ENCODE measurements around the gene BCL2L11.
"Not testable (repeated sequence)": the region's sequence is repeated elsewhere in the genome, so short reads cannot be mapped to it uniquely, and the experiment has no call there.

BCL2L11 gene, protein sequence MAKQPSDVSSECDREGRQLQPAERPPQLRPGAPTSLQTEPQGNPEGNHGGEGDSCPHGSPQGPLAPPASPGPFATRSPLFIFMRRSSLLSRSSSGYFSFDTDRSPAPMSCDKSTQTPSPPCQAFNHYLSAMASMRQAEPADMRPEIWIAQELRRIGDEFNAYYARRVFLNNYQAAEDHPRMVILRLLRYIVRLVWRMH

DNA sequence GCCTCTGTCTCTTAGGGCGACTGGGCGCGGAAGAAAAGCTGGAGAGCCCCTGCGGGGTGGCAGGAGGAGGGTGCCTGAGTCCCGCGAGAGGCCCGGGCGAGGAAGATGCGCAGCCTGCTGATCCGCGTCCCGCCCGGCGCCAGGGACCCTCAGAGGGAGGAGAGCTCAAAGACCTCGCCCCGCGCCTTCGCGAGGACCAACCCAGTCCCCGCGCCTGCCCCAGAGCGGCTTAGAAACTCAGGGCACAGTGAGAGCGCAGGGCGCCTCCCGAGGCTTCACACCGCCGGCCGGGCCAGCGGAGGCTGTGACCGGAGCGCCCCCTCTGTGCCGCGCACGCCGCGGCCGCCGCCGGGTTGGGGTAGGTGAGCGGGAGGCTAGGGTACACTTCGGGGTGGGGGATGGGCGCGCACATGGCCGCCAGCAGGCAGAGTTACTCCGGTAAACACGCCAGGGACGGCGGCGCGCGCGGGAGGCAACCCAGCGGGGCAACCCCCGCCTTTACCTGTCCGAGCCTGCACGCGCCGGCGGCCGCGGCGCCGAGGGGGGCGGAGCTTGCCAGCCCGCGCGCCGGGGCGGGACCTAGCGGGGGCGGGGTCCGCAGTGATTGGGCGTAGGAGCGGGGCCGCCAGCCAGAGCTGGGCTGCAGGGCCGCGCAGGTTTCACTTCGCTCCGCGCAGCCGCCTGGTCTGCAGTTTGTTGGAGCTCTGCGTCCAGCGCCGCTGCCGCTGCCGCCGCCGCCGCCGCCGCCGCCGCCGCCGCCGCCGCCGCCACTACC lies at the start of gene BCL2L11:
BCL2L11 (plus strand) TSS at position 662 of the 775 bp plus-strand sequence. CDS start 2,832 bp downstream, outside the sequence.
- peak within 1 kb of the TSS; percentile 39 to 89 (median 76) for H3K27ac ChIP-seq
- H3K4me3 ChIP-seq = peak within 1 kb of the TSS; percentile 67 to 90 (median 83)

DNA sequence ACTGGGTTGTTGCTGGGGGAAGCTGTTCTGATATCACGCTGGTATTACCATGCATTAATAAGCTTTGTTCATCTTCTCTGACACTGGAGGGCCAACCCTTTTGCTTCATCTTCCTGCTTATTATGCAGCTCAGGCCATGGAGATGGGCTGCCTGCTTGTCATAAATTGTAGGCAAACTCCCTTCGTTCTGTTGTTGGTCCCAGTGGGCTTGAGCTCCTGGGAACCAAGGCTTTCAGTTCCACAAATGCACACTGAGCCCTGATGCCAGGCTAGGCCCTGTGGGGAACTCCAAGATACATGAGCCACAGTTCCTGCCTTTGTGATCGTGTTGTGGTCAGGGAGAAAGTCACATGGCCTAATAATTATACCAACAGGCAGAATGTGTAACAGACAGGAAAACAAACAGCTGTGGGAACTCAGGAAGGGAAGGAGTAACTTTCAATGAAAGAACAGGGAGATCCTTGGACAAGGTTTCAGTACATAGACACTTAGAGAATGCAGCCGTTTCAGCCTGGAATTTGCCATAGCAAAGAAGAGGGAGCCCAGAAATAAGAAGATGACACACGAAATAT lies 49.0 kb upstream of the BCL2L11 start:
- H3K4me3 ChIP-seq = no peak overlapping the region
- peak overlapping the region in 7 of 21 experiments; percentile 12 to 52 (median 39) for H3K27ac ChIP-seq

DNA sequence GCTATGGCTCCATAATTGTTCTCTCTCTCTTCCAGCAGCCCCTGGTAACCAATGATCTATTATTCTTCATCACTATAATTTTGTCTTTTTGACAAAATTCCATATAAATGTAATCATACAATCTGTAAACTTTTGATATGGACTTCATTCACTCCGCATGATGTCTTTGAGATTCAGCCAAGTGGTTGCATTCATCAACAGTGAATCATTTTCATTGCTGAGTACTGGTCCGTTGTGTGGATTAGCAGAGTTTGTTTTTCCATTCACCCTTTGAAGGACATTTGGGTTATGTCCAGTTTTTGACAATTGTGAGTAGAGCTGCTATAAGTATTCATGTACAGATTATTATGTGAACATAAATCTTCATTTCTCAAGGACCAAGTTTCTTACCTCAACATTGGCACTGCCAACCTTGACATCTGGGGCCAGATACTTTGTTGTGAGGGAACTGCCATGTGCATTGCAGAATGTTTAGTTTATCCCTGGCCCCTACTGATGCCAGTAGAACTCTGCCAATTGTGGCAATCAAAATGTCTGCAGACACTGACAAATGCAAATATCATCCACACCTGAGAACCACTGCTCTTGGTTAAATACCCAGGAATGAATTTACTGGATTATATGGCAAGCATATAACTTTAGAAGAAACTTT lies 48.4 kb upstream of the BCL2L11 start:
- Histone ChIP-seq H3K4me3 (no peak overlapping the region), H3K27ac (peak overlapping the region in 1 of 21 experiments; percentile 39)

DNA sequence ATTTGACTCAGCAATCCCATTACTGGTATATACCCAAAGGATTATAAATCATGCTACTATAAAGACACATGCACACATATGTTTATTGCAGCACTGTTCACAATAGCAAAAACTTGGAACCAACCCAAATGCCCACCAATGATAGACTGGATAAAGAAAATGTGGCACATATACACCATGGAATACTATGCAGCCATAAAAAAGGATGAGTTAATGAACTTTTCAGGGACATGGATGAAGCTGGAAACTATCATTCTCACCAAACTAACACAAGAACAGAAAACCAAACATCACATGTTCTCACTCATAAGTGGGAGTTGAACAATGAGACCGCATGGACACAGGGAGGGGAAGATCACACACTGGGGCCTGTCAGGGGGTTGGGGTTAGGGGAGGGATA lies 38.1 kb upstream of the BCL2L11 start:
- H3K4me3 ChIP-seq, H3K27ac ChIP-seq: not testable (repeated sequence)

DNA sequence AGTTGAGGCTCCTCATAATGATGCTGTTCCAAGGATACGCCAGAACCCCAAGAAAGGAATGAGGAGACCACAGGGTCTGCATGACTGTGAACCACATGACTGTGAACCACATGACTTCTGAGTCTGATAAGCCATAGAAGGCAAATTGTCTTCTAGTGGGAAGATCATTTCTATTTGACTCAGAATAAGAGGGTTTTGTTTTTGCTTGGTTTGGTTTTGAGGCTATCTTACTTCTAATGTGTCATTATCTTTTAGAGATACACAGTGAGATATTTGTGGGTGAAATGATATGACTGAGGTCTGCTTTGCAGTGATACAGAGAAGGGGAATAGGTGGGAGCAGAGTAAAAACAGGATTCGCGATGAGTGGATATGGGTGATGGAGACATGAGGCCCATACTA lies 28.9 kb upstream of the BCL2L11 start:
- Histone ChIP-seq H3K4me3 (no peak overlapping the region), H3K27ac (no peak overlapping the region)

DNA sequence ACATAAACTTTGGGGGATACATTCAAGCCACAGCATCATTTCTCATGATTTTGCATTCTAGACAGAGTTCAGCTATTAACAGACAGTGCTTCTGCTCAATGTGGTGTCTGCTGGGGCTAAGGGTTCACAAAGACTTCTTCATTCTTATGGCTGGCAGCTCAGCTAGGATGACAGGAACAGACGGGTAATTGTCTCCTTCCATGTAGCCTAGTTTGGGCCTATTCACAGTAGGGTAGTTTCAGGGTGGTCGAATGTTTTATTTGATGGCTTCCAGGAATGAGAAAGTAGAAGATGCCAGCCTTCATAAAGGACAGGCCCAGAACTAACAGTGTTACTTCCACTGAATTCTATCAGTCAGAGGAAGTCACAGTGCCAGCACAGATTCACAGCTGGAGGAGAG lies 26.0 kb upstream of the BCL2L11 start:
- H3K27ac ChIP-seq = no peak overlapping the region
- no peak overlapping the region for H3K4me3 ChIP-seq

DNA sequence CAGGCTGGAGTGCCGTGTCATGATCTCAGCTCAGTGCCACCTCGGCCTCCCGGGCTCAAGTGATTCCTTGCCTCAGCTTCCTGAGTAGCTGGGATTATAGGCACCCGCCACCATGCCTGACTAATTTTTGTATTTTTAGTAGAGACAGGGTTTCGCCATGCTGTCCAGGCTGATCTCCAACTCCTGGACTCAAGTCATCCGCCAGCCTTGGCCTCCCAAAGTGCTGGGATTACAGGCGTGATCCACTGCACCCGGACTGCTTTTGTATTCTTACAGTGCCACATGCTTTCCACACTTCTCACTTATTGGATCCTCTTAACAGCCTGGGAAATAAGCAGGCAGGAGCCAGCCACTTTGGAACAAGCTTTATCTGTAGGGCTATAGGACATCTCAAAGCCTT lies 25.3 kb upstream of the BCL2L11 start:
- no peak overlapping the region for H3K27ac ChIP-seq
- no peak overlapping the region for H3K4me3 ChIP-seq

DNA sequence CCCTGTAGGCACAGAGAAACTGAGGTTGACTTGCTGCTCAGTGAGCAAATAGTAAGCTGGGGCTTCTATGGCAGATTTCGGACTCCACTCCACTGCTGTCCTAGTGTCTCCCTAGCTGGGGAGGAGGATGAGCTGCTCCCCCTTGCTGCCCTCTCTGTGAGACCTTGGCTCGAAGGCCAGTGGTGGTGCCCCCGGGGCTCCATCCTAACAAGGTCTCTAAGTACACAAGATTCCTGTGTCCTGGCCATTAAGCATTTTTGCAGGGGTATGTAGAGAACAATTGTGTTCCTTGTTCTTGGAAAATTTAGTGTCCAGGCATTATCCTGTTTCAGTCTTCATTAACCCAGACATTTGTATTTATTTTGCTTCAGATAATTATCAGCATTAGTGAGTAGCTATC lies 21.3 kb upstream of the BCL2L11 start:
- H3K4me3 ChIP-seq = no peak overlapping the region
- H3K27ac ChIP-seq = no peak overlapping the region

DNA sequence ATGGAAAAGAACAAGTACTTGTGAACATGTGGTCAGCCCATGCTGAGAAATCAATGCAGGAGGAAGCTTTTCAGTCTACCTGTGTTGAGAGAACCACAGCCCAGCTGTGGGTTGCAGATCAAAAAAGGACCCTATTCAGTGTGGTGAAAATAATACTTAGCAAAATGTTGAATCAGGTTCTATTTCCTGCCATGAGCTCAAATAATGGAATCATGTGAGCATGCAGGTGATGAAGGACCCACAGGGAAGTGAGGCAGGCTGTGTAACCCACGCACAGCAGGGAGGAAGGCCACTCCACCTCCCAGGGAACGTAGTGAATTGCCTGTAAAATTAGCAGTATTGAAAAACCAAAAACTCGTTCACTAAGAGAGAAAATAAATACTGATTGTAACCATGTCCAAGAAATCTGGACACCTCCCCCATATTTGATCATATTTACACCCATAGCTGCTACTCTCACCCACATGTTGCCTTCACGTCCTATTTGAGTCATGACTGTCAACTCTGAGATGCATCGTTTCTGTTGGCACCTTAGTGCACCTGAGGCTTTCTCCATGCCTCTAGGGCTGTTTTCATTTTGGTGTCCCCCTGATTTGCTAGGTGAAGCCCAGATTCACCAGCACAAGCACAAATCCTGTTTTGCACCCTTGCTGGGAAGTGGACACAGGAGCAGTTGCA lies 20.5 kb upstream of the BCL2L11 start:
- Histone ChIP-seq H3K27ac (no peak overlapping the region), H3K4me3 (no peak overlapping the region)

DNA sequence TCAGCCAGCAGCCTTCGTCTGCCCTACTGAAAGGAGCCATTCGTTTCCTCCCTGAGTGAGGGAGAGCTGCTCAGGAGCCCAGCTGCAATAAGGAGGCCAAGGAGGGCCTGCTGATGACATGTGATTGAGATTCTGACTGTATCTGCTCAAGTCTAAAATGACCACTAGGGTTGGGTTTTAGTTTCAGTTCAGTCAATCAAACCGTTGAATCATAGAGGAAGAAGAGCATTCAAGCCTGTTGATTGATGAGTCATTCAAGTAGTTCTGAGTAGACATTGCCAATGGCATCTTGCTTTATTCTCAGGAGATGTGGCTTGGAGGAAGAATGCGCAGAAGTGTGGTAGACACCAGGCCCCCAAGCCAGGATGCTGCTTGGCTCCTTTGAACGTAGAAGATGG lies 19.9 kb upstream of the BCL2L11 start:
- no peak overlapping the region for H3K27ac ChIP-seq
- no peak overlapping the region for H3K4me3 ChIP-seq

DNA sequence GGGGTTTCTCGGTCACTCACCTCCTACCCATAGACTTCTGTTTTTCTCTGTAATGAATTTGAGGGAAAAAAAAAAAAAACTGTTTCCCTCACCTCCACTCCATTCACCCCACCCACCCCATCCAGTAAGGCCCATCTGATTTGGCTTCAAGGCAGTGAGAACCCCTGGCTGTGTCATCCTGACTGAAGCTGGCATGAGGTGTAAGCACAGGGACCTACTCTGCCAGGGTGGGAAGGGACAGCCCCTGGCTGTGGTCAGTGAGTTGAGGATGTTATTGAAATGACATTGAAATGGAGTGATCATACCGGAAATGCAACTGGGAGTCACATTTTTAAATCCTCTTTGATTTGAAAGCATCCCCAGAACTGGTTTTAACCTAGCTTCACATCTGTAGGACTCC lies 19.1 kb upstream of the BCL2L11 start:
- Histone ChIP-seq H3K27ac (no peak overlapping the region), H3K4me3 (no peak overlapping the region)

DNA sequence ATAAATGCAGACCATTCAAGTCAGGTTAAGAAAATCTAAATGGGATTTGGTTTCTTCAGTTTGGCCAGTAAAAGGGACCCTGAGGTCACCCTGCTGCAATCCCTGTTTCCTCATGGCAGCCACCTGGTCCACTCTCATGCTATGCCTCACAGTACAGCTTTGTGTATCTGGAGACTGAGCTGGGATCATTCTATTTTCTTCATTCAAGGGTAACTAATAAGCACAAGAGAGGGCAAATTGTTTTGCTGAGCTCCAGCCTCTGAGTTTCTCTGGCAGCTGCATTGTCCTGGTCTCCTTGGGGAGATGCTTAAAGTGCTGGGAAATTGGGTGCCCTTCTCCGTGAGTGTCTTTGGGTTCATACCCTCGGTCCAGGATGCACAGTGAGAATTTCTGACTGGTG lies 18.5 kb upstream of the BCL2L11 start:
- Histone ChIP-seq H3K4me3 (no peak overlapping the region), H3K27ac (no peak overlapping the region)

DNA sequence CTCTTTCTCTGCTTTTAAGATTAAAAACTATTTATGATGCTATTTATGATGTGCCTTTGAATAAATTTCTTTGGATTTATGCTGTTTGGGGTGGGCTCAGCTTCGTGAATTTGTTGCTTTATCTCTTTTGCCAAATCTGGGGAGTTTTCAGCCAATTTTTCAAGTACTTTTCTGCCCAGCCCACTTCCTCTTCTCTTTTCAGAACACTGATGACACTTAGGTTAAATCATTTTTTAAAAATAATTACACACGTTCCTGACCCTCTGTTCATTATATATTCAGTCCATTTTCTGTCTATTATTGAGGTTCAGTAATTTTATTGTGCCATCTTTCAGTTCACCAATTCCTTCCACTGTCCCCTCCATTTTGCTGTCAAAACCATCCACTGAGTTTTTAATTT lies 14.8 kb upstream of the BCL2L11 start:
- Histone ChIP-seq H3K4me3 (no peak overlapping the region), H3K27ac (no peak overlapping the region)

DNA sequence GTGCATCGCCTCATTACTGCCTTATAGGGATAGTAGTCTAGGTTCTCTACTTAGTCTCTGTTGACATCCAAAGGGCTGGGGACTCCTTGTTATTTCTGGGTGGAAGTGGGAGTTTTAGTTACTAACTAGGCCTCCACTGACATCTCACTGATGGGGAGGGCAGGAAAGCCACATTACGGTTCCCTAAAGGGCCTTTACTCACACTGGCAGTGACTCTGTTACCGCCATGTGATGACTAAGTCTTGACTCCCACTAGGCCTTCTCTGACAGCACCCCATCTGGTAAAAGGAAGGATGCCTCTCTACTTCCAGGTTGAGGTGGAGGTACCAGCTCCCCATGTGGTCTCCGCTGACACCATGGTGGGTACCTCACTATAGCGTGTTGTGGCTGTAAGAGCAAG lies 14.0 kb upstream of the BCL2L11 start:
- no peak overlapping the region for H3K4me3 ChIP-seq
- no peak overlapping the region for H3K27ac ChIP-seq

DNA sequence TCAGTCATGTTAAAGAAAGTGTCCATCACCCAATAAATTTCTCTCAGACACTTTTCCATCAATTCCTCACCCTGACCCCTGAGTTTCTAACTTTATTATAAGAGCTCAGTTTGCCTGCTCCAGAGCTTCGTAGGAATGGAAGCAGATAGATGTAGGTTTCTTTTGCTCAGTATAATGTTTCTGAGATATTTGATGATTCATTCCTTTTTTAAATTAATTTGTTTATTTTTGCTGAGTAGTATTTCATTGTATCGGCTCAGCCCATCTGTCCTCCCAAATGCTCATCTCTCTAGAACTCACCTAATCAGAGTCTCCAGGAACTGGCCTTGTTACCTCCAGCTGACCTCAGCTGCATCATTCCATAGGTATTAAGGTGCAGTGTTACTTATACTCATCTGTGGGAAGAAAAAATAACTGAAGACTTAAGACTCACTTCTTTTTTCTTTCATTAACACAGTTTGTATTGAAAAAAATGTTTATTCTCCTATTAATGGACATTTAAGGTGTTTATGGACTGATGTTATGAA lies 11.9 kb upstream of the BCL2L11 start:
- no peak overlapping the region for H3K4me3 ChIP-seq
- no peak overlapping the region for H3K27ac ChIP-seq

DNA sequence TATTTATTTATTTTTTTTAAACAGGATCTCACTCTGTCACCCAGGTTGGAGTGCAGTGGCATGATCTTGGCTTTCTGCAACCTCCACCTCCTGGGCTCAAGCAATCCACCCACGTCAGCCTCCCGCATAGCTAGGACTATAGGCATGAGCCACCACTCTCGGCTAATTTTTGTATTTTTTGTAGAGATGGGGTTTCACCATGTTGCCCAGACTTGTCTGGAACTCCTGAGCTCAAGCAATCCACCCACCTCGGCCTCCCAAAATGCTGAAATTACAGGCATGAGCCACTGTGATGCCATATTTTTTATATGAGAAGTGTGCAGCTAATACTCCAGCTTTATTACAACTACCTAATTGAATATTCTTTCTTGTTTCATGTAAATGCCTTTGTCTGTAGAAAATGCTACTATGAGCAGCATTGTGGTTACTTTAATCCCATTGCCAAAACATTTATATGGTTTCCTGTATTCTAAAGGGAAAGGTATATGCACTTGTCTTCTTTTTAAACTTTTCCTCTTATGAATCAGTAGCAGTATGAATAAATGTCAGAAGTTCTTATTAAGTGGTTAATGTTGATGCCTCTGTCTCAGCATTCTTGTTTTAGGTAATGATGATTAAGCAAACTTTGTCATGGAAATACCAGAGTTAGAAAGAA lies 9.5 kb upstream of the BCL2L11 start:
- H3K4me3 ChIP-seq = no peak overlapping the region
- no peak overlapping the region for H3K27ac ChIP-seq

DNA sequence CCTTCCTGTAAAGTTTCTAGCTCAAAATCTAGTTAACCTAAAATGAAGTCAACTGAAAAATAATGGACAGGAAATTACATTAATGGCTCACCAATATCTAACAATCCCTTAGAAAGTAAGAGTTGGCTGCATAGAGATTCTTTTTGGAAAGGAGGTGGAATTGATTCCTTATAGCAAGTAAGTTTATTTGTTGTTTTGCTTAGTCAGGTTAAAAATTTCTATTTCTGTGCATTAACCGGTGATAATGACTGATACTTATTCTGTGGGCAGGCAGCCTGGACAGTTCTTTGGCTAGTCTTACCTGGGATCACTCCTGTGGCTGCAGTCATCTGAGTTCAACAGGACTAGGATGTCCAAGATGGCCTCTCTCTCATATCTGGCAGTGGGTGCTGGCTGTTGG lies 6.9 kb upstream of the BCL2L11 start:
- Histone ChIP-seq H3K4me3 (no peak overlapping the region), H3K27ac (no peak overlapping the region)

DNA sequence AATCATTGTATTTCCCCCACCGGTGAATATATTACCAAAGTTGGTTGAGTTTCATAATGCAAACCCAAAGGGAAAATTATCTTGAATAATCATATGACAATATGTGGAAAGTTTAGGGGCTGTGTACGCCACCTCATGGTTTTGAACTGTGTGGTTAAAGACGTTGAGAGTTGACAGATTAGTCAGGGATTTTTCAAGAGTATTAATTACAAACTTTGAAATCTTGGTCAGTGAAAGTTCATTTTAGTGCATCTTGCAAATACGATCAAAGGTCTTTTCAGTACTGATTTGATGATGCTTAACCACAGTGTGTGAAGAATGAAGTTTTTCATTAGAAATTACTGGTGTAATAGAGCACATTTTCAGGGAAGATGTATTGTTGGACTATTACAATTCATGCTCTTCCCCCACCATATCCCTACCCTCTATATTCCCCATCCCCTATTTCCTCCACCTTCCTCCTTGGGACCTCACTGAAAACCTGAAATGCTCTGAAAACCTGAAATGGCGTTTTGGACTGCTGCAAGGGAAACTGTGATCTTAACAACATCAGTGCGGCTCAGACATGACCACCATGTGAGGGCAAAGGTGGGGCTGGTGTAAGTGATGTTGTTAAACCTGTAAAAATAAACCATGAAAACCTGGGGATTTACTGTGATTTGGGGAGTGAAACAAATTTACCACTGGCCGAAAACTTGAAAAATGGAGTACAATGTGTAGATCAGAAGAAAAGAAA lies 4.5 kb upstream of the BCL2L11 start:
- H3K4me3 ChIP-seq = no peak overlapping the region
- no peak overlapping the region for H3K27ac ChIP-seq
